IMR-90 (cell line): ENCODE data around the gene ZNF469. TPM values are rescaled to one million over a fixed set of nuclear protein-coding genes. Genes with fewer than 3 reads are reported as not detected.

ENCODE experiments used
- ATAC-seq: fragments of 200-7000 bp; cut with Tn5 transposase; 2 replicates; pipeline ENCODE4 v1.9.1; 2020; ENCODE audit warnings: low read depth, mild to moderate bottlenecking, moderate library complexity
- BruUV-seq: library from RNA; stranded (reverse); fragments of 400-500 nt; replicated peaks from 2 replicates; lab custom pipeline; 2021; lab: Mats Ljungman, UMichigan
- CTCF ChIA-PET: fragments of 300-600 bp; formaldehyde crosslinking; extraction: SDS; loops from one replicate; lab custom pipeline; 2021; ENCODE audit warnings: antibody characterized with exemption; lab: Yijun Ruan, JAX
- POLR2A ChIA-PET: fragments of 300-600 bp; sonication (Branson Sonifier 250); formaldehyde crosslinking; loops from one replicate; lab custom pipeline; 2022; ENCODE audit warnings: antibody characterized with exemption; ENCODE audit not compliant: unreplicated experiment; lab: Charles Lee
- DNase-seq: peaks from one replicate; pipeline ENCODE4 v3.0.0; 2013
- H2AFZ ChIP-seq: replicated peaks from 2 replicates; pipeline ENCODE3; 2013; ENCODE audit warnings: low read length, mild to moderate bottlenecking; ENCODE audit not compliant: poor library complexity
- H2AK5ac ChIP-seq: 2 replicates; pipeline ENCODE4 v1.6.1; 2013; ENCODE audit warnings: low read depth, low read length, inconsistent platforms
- H2AK9ac ChIP-seq: replicated peaks from 2 replicates; pipeline ENCODE3; 2013; ENCODE audit warnings: mild to moderate bottlenecking, low read depth, low read length, moderate library complexity; ENCODE audit not compliant: poor library complexity
- H2BK120ac ChIP-seq: 2 replicates; pipeline ENCODE4 v1.6.1; 2013; ENCODE audit warnings: low read depth, low read length, inconsistent platforms
- H2BK15ac ChIP-seq: 3 replicates; pipeline ENCODE4 v1.6.1; 2013; ENCODE audit warnings: low read depth, low read length, inconsistent platforms
- H2BK20ac ChIP-seq: 2 replicates; pipeline ENCODE4 v1.6.1; 2013; ENCODE audit warnings: low read depth, mild to moderate bottlenecking, inconsistent platforms, low read length, moderate library complexity
- H2BK5ac ChIP-seq: 2 replicates; pipeline ENCODE4 v1.6.1; 2013; ENCODE audit warnings: mild to moderate bottlenecking, low read depth, low read length, inconsistent platforms; ENCODE audit not compliant: poor library complexity, severe bottlenecking
- H3K14ac ChIP-seq: replicated peaks from 2 replicates; pipeline ENCODE4 v1.6.1; 2013; ENCODE audit warnings: low read depth, low read length, inconsistent platforms
- H3K18ac ChIP-seq: 2 replicates; pipeline ENCODE4 v1.6.1; 2013; ENCODE audit warnings: low read depth, low read length, control low read depth
- H3K23ac ChIP-seq: 2 replicates; pipeline ENCODE4 v1.6.1; 2013; ENCODE audit warnings: low read depth, low read length, inconsistent platforms
- H3K27ac ChIP-seq: 2 replicates; pipeline ENCODE4 v1.5.1; 2013; ENCODE audit warnings: mild to moderate bottlenecking, control low read depth, low read length; ENCODE audit not compliant: insufficient read depth
- H3K27me3 ChIP-seq: 2 replicates; pipeline ENCODE4 v1.6.1; 2013; ENCODE audit warnings: low read length; ENCODE audit not compliant: control insufficient read depth, insufficient read depth
- H3K36me3 ChIP-seq: 2 replicates; pipeline ENCODE4 v1.6.1; 2013; ENCODE audit warnings: low read length, mixed read lengths; ENCODE audit not compliant: control insufficient read depth, insufficient read depth
- H3K4ac ChIP-seq: 2 replicates; pipeline ENCODE4 v1.6.1; 2013; ENCODE audit warnings: low read depth, low read length, inconsistent platforms
- H3K4me1 ChIP-seq: 2 replicates; pipeline ENCODE4 v1.6.1; 2013; ENCODE audit warnings: low read length, mixed read lengths; ENCODE audit not compliant: control insufficient read depth, insufficient read depth
- H3K4me2 ChIP-seq: 2 replicates; pipeline ENCODE4 v1.6.1; 2013; ENCODE audit warnings: low read depth, mild to moderate bottlenecking, control low read depth, low read length, moderate library complexity
- H3K4me3 ChIP-seq: 2 replicates; pipeline ENCODE4 v1.5.1; 2013; ENCODE audit warnings: low read depth, mild to moderate bottlenecking, control low read depth, low read length, moderate library complexity; ENCODE audit not compliant: insufficient read depth
- H3K56ac ChIP-seq: 2 replicates; pipeline ENCODE4 v1.6.1; 2013; ENCODE audit warnings: low read length, inconsistent platforms; ENCODE audit not compliant: insufficient read depth; ENCODE audit errors: extremely low read depth
- H3K79me1 ChIP-seq, 2 experiments: 2 replicates each; pipeline ENCODE4 v1.6.1; 2013; ENCODE audit warnings: low read length in 2 of 2, inconsistent platforms in 1 of 2, low read depth in 1 of 2
- H3K9ac ChIP-seq: 2 replicates; pipeline ENCODE4 v1.6.1; 2013; ENCODE audit warnings: low read depth, low read length, control low read depth
- H3K9me1 ChIP-seq: 2 replicates; pipeline ENCODE4 v1.6.1; 2013; ENCODE audit warnings: low read length, inconsistent platforms; ENCODE audit not compliant: insufficient read depth
- H3K9me3 ChIP-seq: 2 replicates; pipeline ENCODE4 v1.6.1; 2013; ENCODE audit warnings: low read length; ENCODE audit not compliant: control insufficient read depth, insufficient read depth
- H4K20me1 ChIP-seq: 2 replicates; pipeline ENCODE4 v1.6.1; 2013; ENCODE audit warnings: low read length, inconsistent platforms; ENCODE audit not compliant: insufficient read depth
- H4K5ac ChIP-seq: 2 replicates; pipeline ENCODE4 v1.6.1; 2013; ENCODE audit warnings: mild to moderate bottlenecking, low read depth, low read length, control low read depth
- H4K8ac ChIP-seq, 2 experiments: 2 replicates each; pipeline ENCODE4 v1.6.1; 2013; ENCODE audit warnings: low read depth in 2 of 2, low read length in 2 of 2, control low read depth in 1 of 2, inconsistent platforms in 1 of 2
- H4K91ac ChIP-seq: 2 replicates; pipeline ENCODE4 v1.6.1; 2013; ENCODE audit warnings: low read depth, low read length, inconsistent platforms; ENCODE audit not compliant: insufficient read depth
- MXI1 ChIP-seq: IDR thresholded peaks from 2 replicates; pipeline ENCODE4 v1.6.1; 2012; ENCODE audit warnings: low read depth, mild to moderate bottlenecking, low read length, moderate library complexity, borderline replicate concordance
- WGBS, 2 experiments: methylation state at CpG; one replicate each; pipeline versions ENCODE4 v1.1.5 to v1.1.7; 2013; ENCODE audit warnings: missing lambda C conversion rate in 2 of 2; ENCODE audit not compliant: insufficient read length in 1 of 2; ENCODE audit errors: extremely low coverage in 2 of 2; 5-methylcytosine and 5-hydroxymethylcytosine counted together
- dilution Hi-C: fragments of 300-500 bp; cut with HindIII; formaldehyde crosslinking; loops from one replicate; pipeline ENCODE4 v1.14.3; 2018; ENCODE audit warnings: low sequenced_read_pairs; ENCODE audit not compliant: unreplicated experiment
- in situ Hi-C: fragments of 300-500 bp; cut with MboI; formaldehyde crosslinking; loops from 3 replicates; pipeline ENCODE4 v1.14.3; 2019; ENCODE audit warnings: low sequenced_read_pairs, inconsistent platforms, mixed read lengths
- intact Hi-C: fragments of 100-400 bp; cut with micrococcal nuclease; formaldehyde crosslinking; loops from 2 replicates; pipeline ENCODE4 v1.10.0; 2022
- polyA plus RNA-seq, 3 experiments: library from polyadenylated mRNA; depleted of rRNA; stranded (reverse); fragments of >200 nt; gene quantifications; 2 replicates each; pipeline ENCODE4 v1.2.3, GENCODE V29; 2012; ENCODE audit warnings: low replicate concordance in 1 of 3
- total RNA-seq: library from RNA; depleted of rRNA; stranded (reverse); fragments of >200 nt; gene quantifications from 2 replicates; pipeline ENCODE4 v1.2.3, GENCODE V29; 2012

ZNF469 gene
- total and polyA plus RNA-seq, 2 of the 4 experiments (the other 2 are of a cell fraction), result 1.1 to 13.3 TPM

- Histone ChIP-seq H3K4me3 (no peak overlapping the region), H3K56ac (no peak overlapping the region), H3K27me3 (no peaks in the 10 kb centered on the region; the same call in 1 of the 2 replicates), H2BK20ac (no peak overlapping the region), H4K5ac (no peak overlapping the region), H4K8ac (no peak overlapping the region), H2AK5ac (peak overlapping the region; percentile 40; the same call in 1 of the 2 replicates), H3K36me3 (no peaks in the 10 kb centered on the region), H3K9ac (no peak overlapping the region), H2AK9ac (no peak overlapping the region), H2BK15ac (no peak overlapping the region), H3K23ac (no peak overlapping the region), H3K14ac (no peak overlapping the region), H2BK120ac (no peak overlapping the region), H2BK5ac (no peak overlapping the region), H3K4ac (no peak overlapping the region), H3K4me2 (no peak overlapping the region), H3K79me1 (no peaks in the 10 kb centered on the region), H3K9me1 (peaks cover 3% of the 10 kb centered on the region; the same call in 1 of the 2 replicates), H4K20me1 (no peaks in the 10 kb centered on the region), H3K9me3 (0 out of 2 replicates have a peak, but pooled peaks cover 3% of the 10 kb centered on the region), H3K4me1 (no peaks in the 10 kb centered on the region), H4K91ac (no peak overlapping the region), H2AFZ (no peak overlapping the region), H3K18ac (no peak overlapping the region), H3K27ac (no peak overlapping the region)
- in situ Hi-C loops (no loop called here), intact Hi-C loops (no loop called here), dilution Hi-C loops (no loop called here)
- ATAC-seq (no peak), DNase-seq (no peak)
- BruUV-seq, result no TSS peak
- no peak for TF ChIP-seq MXI1
- ChIA-PET CTCF (no interaction called here), POLR2A (no interaction called here)
- 81% methylated on average over 11 of the region's 14 CpGs; no CpG with 5 or more reads in 1 of the 2 experiments for WGBS, 2 experiments
These were observed 13.2 kb upstream of the ZNF469 start for GRCh38 chr16:88369447-88370008.
